Dermis blood vessel endothelial cell (primary cell): ENCODE results near the gene ERVK3-1. TPM values are rescaled to one million over a fixed set of nuclear protein-coding genes. Genes with fewer than 3 reads are reported as not detected.

ENCODE experiments used
- DNase-seq: peaks from one replicate; pipeline ENCODE4 v3.0.0; 2010
- total RNA-seq: library from RNA; depleted of rRNA; stranded (reverse); fragments of >200 nt; gene quantifications from 2 replicates; pipeline ENCODE4 v1.2.3, GENCODE V29; 2014

Gene ERVK3-1
- total RNA-seq, 1 donor from 2014 or later = 31.8 TPM

GRCh38 chr19:58364146-58364545 is 59.0 kb downstream of the ERVK3-1 start:
- no peak for DNase-seq

Other genes with a start within 250 kb of the ERVK3-1 start
- 1.7 and 2.4 TPM in 2 replicates for gene ZNF135, start 246.1 kb upstream of the ERVK3-1 start, total RNA-seq
- 44.4 and 45.1 TPM in 2 replicates for gene ZSCAN18, start 207.1 kb upstream of the ERVK3-1 start, total RNA-seq
- gene ZNF329, start 154.6 kb upstream of the ERVK3-1 start, total RNA-seq = 13.1 and 14.6 TPM in 2 replicates
- 21.0 and 21.3 TPM in 2 replicates for gene ZNF274, start 122.3 kb upstream of the ERVK3-1 start, total RNA-seq
- 57.9 and 67.4 TPM in 2 replicates for gene ZNF544, start 76.5 kb upstream of the ERVK3-1 start, total RNA-seq
- gene ZNF8, start 26.4 kb upstream of the ERVK3-1 start, total RNA-seq = 5.6 and 6.1 TPM in 2 replicates
- gene ZSCAN22, start 21.6 kb downstream of the ERVK3-1 start, total RNA-seq = 3.4 and 3.7 TPM in 2 replicates
- gene A1BG, start 48.1 kb downstream of the ERVK3-1 start, total RNA-seq = 0.37 and 12.4 TPM in 2 replicates
- 1.3 and 2.9 TPM in 2 replicates for gene ZNF497, start 57.4 kb downstream of the ERVK3-1 start, total RNA-seq
- gene ZNF837, start 75.7 kb downstream of the ERVK3-1 start, total RNA-seq = 3.5 and 4.1 TPM in 2 replicates
- gene RPS5, start 81.9 kb downstream of the ERVK3-1 start, total RNA-seq = 1,348 and 2,550 TPM in 2 replicates
- gene RNF225, start 90.3 kb downstream of the ERVK3-1 start, total RNA-seq = not detected in 2 replicates
- 8.2 and 12.0 TPM in 2 replicates for gene ZNF584, start 103.3 kb downstream of the ERVK3-1 start, total RNA-seq
- gene ZNF132, start 134.8 kb downstream of the ERVK3-1 start, total RNA-seq = 7.5 and 7.6 TPM in 2 replicates
- gene ZNF324B, start 146.2 kb downstream of the ERVK3-1 start, total RNA-seq = 7.8 and 8.2 TPM in 2 replicates
- 13.1 and 18.5 TPM in 2 replicates for gene ZNF324, start 161.7 kb downstream of the ERVK3-1 start, total RNA-seq
- gene ZNF446, start 171.0 kb downstream of the ERVK3-1 start, total RNA-seq = 7.1 and 7.6 TPM in 2 replicates
- 3.7 and 4.1 TPM in 2 replicates for gene SLC27A5, start 206.6 kb downstream of the ERVK3-1 start, total RNA-seq
- gene ZBTB45, start 214.4 kb downstream of the ERVK3-1 start, total RNA-seq = 6.1 and 9.3 TPM in 2 replicates
- gene TRIM28, start 238.7 kb downstream of the ERVK3-1 start, total RNA-seq = 259 and 492 TPM in 2 replicates
- 84.6 and 107 TPM in 2 replicates for gene CHMP2A, start 249.7 kb downstream of the ERVK3-1 start, total RNA-seq